BJ (cell line): Measurements from ENCODE around the gene HTRA3. TPM values are rescaled to one million over a fixed set of nuclear protein-coding genes. Genes with fewer than 3 reads are reported as not detected.

Experiments used
- CTCF ChIA-PET: fragments of 350-600 bp; formaldehyde crosslinking; extraction: SDS; loops from one replicate; lab custom pipeline; 2021; ENCODE audit warnings: antibody characterized with exemption, inconsistent platforms; lab: Yijun Ruan, JAX
- POLR2A ChIA-PET: fragments of 300-600 bp; sonication (Branson Sonifier 250); formaldehyde crosslinking; extraction: SDS; loops from one replicate; lab custom pipeline; 2021; ENCODE audit warnings: antibody characterized with exemption; lab: Charles Lee
- DNase-seq: peaks from one replicate; pipeline ENCODE4 v3.0.0-alpha.2; 2011; ENCODE audit warnings: low read depth
- H3K27me3 ChIP-seq: 2 replicates; pipeline ENCODE4 v1.6.0; 2011; ENCODE audit warnings: low read length; ENCODE audit not compliant: control insufficient read depth, insufficient read depth
- H3K36me3 ChIP-seq: 2 replicates; pipeline ENCODE4 v1.5.1; 2011; ENCODE audit warnings: low read length; ENCODE audit not compliant: control insufficient read depth, insufficient read depth
- H3K4me3 ChIP-seq: 2 replicates; pipeline ENCODE4 v1.5.1; 2011; ENCODE audit warnings: low read depth, mild to moderate bottlenecking, control low read depth, low read length
- polyA plus RNA-seq: library from polyadenylated mRNA; depleted of rRNA; stranded (reverse); fragments of >200 nt; gene quantifications from 2 replicates; pipeline ENCODE4 v1.2.3, GENCODE V29; 2011
- TF ChIP-seq, protein P1 (sequence below): IDR thresholded peaks from 2 replicates; pipeline ENCODE4 v1.5.1; 2011; ENCODE audit warnings: low read depth, mild to moderate bottlenecking, control low read depth, inconsistent platforms, low read length, moderate library complexity; ENCODE audit not compliant: insufficient read depth

The HTRA3 gene
- polyA plus RNA-seq, 1 experiment, result 5.7 TPM

DNA sequence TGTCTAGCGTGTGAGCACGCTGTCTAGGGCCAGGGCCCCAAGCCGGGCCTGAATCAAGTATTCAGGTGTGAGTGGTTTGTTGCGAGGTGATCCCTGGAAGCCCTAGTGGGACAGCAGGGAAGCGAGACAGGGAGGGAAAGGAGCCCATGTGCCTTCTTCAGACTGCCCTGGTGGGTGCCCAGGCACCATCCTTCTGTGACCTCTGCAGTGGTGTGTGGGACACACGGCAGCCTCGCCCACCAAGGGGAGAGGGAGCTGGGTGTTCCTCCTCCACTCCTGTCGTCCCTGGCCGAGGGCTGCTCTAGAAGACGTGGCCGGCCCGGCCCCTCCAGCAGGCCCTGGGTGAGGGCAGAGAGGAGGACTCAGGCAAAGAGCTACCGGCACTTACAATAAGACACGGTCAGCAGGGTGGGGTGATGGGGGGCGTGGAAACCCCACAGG lies 47.4 kb downstream of the HTRA3 start:
- H3K36me3 ChIP-seq, result no peaks in the 10 kb centered on the region
- no peak for DNase-seq
- POLR2A ChIA-PET, result interaction anchor here (0.6 kb wide), 1 partner anchor 24 kb away, joined by 3 read pairs; no protein-coding TSS in a partner anchor
- no peak overlapping the region for H3K4me3 ChIP-seq
- TF ChIP-seq, protein P1, sequence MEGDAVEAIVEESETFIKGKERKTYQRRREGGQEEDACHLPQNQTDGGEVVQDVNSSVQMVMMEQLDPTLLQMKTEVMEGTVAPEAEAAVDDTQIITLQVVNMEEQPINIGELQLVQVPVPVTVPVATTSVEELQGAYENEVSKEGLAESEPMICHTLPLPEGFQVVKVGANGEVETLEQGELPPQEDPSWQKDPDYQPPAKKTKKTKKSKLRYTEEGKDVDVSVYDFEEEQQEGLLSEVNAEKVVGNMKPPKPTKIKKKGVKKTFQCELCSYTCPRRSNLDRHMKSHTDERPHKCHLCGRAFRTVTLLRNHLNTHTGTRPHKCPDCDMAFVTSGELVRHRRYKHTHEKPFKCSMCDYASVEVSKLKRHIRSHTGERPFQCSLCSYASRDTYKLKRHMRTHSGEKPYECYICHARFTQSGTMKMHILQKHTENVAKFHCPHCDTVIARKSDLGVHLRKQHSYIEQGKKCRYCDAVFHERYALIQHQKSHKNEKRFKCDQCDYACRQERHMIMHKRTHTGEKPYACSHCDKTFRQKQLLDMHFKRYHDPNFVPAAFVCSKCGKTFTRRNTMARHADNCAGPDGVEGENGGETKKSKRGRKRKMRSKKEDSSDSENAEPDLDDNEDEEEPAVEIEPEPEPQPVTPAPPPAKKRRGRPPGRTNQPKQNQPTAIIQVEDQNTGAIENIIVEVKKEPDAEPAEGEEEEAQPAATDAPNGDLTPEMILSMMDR, result no peak
- H3K27me3 ChIP-seq, result no peaks in the 10 kb centered on the region
- CTCF ChIA-PET, result no interaction called here

DNA sequence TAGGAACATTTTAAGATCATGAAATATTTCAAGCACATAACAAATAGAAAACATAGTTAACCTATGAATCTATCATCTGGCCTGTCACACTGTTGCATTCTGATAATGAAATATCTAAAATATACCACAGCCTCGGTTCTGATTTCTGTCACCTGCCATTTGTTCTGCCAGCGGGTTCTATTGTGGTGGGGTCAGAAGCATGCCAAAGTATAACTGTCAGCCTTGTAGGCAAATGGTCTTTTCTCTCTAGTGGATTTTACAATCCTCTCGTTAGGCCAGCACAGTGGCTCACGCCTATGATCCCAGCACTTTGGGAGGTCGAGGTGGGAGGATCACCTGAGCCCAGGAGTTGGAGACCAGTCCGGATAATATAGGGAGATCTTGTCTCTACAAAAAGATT lies 47.9 kb downstream of the HTRA3 start:
- POLR2A ChIA-PET, result no interaction called here
- TF ChIP-seq, protein P1, result no peak
- no peak for DNase-seq
- CTCF ChIA-PET, result no interaction called here
- Histone ChIP-seq H3K4me3 (no peak overlapping the region), H3K27me3 (no peaks in the 10 kb centered on the region), H3K36me3 (no peaks in the 10 kb centered on the region)

DNA sequence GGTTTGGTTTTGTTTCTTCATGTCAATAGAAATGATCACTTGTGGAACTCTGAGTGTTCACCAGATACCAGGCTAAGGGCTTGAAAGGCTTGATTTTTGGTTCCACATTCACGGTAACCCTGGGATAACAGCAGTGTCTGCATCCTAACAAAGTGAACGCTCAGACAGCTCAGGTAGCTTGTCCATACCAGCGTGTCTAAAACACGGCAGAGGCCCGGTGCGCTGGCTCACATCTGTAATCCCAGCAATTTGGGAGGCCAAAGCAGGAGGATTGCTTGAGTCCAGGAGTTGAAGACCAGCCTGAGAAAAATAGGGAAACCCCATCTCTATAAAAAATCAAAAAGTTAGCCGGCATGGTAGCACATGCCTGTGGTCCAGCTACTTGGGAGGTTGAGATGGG lies 49.0 kb downstream of the HTRA3 start:
- Histone ChIP-seq H3K4me3 (no peak overlapping the region), H3K36me3 (no peaks in the 10 kb centered on the region), H3K27me3 (no peaks in the 10 kb centered on the region)
- DNase-seq, result no peak
- ChIA-PET POLR2A (no interaction called here), CTCF (no interaction called here)
- TF ChIP-seq, protein P1, result no peak

DNA sequence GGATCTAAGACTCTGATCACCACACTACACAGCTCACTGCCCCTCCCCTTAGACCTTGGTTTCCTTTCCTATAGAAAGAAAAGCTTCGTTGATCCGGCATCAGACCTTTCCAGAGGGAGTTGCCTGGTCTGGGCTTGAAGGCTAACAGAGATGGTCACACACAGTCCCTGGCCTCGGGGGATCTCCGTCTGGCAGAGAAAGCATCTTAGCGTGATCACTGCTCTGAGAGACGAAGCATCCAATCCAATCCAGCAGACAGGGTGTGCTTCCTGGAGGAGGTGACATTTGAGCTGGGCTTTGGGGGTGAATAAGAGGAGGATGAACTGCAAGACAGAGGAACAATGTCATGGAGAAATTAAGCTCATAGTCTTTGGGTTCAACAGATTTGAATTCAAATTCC lies 49.5 kb downstream of the HTRA3 start:
- no peaks in the 10 kb centered on the region for H3K36me3 ChIP-seq
- ChIA-PET POLR2A (no interaction called here), CTCF (interaction anchor here (1.6 to 1.7 kb wide), 2 partner anchors 75 to 84 kb away, joined by 4 to 7 read pairs; no protein-coding TSS in a partner anchor)
- TF ChIP-seq, protein P1, result no peak
- H3K27me3 ChIP-seq, result no peaks in the 10 kb centered on the region
- H3K4me3 ChIP-seq, result no peak overlapping the region
- no peak for DNase-seq

DNA sequence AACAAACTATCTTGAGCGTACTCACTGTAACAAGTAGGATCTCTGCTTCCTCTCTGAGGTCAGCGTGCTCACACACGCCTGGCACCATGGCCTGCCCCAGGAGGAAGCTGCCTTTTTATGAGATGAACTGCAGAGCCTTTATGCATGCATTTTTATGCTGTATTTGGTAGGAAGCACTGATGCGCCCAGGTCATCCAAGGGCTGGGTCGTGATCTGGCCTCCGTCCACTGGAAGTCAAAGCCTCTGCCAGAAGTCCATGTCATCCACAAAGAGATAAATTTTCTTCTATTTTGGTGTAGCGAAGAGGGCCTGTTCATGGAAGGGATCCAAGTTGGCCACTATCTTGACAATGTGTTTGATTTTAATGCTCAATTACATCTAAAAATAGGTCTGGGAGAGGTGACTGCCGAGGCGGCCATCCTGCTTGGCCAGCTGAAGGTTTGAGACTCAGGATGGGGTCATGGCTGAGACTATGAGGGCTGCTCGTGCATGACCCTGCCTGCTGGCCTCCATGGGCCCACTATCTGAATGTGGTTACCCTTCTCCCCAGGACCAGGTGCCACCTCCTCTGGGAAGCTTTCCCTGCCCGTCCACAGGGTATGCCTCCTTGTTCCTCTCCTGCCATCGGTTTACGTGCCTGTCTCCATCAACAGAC lies 50.3 kb downstream of the HTRA3 start:
- ChIA-PET POLR2A (no interaction called here), CTCF (interaction anchor here (0.6 to 1.7 kb wide), 3 partner anchors 74 to 100 kb away, joined by 4 to 7 read pairs (median 4); no protein-coding TSS in a partner anchor)
- H3K27me3 ChIP-seq, result no peaks in the 10 kb centered on the region
- TF ChIP-seq, protein P1, result no peak
- DNase-seq, result no peak
- no peak overlapping the region for H3K4me3 ChIP-seq
- no peaks in the 10 kb centered on the region for H3K36me3 ChIP-seq
